ENCODE data around the gene ANXA5.
"Not testable (repeated sequence)": the region's sequence is repeated elsewhere in the genome, so short reads cannot be mapped to it uniquely, and the experiment has no call there.

ANXA5 gene

DNA sequence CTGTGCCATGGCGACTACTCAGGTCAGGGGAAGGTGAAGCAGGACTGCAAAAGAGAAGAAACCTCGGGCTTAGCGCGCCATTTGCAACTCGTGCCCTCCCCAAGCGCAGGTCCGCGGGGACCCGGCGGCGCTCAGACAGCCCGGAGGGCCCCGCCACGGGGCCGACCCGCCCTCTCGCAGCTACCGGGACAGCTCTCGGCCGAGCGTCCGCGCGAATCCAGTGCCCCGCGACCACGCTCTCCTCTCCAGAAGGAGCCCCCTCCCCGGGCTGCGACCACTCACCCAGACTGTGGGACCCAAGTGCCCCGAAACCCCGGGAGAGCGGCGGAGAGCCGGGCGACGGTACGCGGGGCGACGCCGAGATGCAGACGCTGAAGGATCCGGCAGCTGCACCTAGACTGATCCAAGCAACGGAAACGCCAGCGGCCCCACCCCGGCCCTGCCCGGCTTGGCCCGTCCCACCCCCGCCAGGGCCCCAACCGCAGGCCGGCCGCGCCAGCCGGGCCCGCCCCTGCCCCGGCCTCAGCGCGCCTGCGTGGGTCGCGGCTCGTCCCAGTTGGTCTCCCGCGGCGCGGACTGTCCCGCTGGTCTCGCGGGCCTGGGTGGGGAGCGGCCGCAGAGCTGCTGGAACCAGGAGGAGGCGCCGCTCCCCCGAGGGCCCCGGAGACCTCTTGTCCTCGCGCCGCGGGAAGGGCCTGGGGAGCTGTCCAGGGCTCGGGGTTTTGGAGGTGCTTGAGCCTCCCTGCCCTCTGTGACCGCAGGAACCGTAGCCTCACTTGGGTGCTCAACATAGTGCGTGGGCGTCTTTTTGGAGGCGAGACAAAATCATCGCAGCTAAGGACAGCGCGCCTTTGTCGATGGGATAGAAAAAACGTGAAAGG, at the start of gene ANXA5:
TSS of gene ANXA5 (minus strand) at position 400 of the 881 bp plus-strand sequence. CDS start at position 9, 391 bp downstream.
- peak; percentile 69 for DNase-seq

DNA sequence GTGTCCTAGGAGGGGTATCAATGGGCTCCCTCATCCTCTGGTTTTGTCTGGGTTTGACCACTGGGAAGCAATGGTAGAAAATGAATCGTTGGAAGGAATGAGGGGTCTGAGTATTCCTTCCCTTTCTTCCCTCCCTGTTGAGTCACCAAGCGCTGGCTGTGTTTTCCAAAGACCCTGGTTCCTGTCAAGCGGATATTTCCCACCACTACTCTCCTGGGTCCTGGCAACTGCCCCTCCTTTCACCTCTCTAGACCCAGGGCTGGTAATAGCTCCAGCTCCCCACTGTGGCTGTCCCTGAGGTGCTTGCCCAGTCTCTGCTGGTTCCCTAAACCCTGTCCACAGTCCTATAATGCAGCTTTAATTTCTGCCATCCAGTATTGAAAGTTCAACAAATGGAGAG, 46.0 kb upstream of the ANXA5 start:
- DNase-seq: no peak

DNA sequence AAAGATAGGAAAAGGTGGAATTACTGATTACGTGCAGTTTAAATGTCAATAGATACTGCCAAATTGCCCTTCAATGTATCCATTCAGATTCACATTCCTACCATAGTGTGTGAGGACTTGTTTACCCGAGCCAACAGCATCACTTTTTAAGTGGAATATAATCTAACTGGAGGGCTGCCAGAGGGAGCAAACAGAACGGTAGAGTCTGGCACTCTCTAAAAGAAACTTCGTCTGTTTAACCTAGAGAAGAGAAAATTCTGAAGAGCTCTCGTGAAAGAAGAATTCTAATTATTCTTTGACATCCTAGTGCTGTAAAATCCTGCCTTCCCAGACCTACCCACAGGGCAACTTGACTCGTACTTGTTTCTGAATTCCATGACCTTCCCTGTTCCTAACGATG, 45.0 kb upstream of the ANXA5 start:
- DNase-seq: no peak

DNA sequence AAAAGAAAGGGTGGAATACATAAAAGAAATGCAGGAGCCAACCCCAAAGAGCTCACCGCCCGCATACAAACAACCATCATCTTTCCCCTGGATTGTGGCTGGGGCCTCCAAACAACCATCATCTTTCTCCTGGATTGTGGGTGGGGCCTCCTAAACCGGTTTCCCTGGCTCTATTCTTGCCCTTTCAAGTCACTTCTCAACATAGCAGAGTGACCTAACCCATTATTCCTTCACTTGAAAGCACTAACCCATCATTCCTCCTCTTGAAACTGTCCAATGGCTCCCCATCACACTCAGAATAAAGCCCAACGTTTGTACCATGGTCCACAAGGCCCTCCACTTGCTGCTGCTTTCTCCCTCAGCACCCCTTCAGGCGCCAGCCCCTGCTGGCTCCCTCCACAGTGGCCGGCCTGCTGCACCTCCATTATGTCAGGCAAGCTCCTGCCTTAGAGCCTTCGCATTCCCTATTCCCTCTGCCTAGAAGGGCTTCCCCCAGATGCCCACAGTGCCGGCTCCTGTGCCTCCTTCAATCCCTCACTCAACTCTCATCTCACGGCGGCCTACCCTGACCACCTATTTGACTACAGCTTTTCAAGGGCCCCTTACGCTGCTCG, 44.1 kb upstream of the ANXA5 start:
- DNase-seq: no peak

DNA sequence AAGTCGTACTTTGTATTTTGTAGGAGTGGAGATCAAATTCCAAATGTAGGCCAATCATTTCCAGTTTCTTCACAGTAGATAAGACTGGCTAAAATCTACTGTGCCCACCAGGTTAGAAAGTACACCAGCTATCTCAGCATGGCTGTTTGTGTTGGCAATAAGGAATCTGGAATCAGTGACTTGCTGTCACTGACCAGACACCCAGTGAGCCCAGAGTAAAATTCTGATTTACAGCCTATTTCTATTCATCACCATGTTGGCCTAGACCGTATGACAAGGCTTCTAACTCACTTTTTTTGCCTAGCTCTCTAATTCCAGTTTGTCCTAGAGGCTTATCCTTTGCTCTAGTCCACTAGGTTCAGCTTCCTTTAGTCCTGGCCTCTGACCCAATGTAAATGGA, 42.8 kb upstream of the ANXA5 start:
- no peak for DNase-seq

DNA sequence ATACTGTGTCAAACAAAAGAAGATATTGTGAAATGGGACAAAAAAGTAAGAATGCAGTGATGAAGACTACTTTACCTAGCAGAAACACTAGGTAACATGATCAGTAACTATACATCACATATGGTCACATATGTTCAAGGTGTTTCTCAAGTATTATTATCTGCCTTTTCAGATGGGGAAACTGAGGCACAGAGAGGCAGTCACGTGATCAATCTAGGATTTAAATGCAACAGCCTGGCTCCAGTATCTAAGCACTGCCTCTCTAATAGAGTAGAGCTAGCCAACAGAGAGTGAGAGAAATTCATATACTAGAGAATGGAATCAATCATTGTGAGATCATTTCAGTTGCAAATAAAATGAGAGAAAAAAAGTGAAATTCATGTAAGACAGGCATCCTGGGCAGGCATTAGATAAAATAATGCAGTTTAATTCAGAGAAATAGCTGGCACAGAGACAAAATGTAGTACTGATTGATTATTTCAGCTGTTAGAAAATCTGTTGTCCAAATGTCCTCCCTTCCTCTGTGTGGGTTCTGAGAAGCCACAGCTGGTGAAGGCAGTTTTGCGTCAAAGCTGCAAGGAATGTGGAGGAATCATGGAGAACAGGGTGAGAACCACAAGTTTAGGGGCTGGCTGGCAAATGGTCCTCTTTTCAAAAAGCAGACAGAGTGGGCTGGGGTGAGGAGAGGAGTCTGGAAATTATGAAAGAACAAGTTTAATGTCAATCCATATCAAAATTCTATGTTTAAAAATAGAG, 42.2 kb upstream of the ANXA5 start:
- DNase-seq: no peak

DNA sequence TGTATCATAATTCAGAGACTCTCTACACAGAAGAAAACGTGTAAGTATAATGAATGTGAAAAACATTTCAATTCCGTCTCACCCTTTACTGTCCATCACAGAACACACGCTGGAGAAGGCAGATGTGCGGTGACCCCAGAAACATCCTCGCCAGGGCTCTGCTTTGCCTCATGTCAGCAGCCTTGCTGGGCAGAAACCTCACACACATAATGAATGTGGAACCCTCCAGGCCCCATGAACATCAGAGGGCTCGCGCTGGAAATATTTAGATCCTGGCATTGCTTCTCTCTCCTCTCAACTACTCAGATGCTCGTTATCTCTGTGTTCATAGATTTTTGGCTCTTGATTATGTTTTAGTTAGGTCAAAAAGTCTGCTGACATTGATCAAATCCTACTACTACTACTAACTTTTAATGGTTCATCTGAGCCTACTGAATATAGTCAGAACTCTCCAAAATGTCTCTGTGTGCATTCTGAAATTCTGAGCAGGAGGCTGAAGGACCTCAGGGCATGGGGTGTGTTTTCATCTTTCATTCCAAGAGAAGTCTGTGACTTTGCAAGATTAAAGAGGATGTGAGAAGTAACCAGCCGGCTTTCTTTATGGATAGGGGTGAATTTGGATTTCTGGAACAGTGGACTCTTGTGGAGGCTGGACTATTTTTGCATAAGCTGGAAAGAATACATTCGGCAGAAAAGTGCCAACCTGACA, 41.2 kb upstream of the ANXA5 start:
- no peak for DNase-seq

DNA sequence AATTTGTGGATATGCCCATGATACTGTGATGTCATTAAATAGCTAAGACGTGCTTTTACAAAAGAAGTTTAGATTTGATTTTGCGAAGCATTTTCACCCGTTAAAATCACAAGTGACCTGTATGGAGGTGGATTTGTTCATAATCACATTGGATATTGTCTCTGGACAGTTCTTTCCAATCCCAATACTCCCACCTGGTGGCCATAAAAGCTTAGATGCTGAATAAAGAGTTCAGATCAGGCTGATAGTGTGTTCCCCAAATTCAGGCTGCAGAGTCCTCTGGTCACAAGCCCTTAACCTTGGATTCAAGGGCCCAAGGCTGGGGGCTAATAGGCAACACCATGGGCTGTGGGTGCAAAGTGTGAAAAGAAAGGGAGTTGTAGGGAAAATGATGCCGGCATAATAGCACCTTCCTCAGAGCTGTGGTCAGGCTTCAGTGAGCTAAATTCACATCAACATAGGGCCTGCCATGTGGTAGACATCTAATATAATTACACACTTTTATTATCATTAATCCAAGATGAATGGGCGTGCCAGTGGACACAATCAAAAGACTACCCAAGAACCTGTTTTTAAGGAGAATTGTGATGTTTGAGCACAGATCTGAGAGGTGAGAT, 40.1 kb upstream of the ANXA5 start:
- no peak for DNase-seq

DNA sequence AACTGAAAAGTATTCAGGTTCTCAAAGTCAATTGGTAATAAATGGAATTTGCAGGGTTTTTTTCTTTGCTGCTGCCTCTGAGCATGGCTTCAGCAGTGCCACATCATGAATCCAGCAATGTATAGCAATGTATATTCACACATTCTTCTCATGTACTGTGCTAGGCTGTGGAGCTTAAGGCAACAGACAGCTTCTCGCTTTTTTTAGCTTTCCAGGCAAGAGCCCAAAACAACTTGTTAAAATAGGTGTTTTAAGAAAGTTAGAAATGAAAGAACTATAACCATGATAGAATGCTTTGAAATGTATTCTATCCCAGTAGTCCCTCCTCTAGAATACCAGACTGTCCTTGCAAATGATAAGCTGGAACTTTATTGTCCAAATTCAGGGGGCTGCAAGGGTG, 37.8 kb upstream of the ANXA5 start:
- DNase-seq: no peak

DNA sequence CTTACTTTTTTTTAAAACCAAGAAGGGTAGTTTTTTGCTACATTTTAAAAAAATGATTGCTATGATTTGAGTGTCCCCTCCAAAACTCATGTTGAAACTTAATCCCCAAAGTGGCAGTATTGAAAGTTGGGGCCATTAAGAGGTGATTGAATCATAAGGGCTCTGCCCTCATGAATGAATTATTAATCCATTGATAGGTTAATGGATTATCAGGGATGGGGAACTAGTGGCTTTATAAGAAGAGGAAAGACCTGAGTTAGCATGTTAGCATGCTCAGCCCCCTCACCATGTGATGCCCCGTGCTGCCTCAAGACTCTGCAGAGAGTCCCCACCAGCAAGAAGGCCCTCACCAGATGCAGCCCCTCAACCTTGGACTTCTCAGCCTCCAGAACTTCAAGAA, 37.2 kb upstream of the ANXA5 start:
- no peak for DNase-seq

DNA sequence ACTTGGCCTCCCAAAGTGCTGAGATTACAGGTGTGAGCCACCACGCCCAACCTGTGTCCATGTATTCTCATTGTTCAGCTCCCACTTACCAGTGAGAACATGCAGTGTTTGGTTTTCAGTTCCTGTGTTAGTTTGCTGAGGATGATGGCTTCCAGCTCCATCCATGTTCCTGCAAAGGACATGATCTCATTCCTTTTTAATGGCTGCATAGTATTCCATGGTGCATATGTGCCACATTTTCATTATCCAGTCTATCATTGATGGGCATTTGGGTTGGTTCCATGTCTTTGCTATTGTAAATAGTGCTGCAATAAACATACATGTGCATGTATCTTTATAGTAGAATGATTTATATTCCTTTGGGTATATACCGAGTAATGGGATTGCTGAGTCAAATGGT, 33.0 kb upstream of the ANXA5 start:
- DNase-seq: not testable (repeated sequence)

DNA sequence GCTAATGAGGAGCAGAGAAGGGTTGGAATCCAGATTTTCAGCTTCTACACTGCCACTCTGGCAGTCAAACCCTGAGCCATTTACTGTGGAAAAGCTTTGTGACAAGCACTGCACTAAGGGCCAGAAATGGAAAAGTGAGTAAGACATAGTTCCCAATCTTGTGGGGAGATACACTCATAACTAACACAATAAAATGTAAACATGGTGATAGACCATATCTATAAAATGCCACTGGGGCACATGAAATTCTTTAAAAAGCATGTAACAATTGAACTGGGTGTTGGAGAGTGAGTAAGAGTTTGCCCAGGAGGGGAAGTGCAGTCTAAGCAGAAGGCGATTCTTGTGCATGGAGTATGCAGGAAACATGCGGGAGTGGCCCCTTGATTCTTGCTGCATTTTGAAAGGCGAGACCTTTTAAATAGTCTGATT, 32.0 kb upstream of the ANXA5 start:
- DNase-seq: no peak

DNA sequence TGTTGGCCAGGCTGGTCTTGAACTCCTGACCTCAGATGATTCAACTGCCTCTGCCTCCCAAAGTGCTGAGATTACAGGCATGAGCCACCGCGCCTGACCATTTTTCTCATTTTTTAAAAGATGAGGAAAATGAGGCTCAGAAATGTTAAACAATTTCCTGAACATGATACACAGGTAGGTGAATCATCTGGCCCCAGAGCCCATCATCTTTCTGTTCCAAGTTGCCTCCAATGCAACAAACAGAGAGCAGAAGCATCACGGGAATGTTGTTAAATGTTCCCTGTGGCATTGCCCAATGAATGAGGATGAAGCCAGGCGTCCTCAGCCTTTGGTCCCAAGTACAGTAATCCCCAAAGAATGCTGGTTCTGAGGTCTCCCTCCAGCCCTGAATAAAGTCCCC, 31.3 kb upstream of the ANXA5 start:
- DNase-seq: no peak

DNA sequence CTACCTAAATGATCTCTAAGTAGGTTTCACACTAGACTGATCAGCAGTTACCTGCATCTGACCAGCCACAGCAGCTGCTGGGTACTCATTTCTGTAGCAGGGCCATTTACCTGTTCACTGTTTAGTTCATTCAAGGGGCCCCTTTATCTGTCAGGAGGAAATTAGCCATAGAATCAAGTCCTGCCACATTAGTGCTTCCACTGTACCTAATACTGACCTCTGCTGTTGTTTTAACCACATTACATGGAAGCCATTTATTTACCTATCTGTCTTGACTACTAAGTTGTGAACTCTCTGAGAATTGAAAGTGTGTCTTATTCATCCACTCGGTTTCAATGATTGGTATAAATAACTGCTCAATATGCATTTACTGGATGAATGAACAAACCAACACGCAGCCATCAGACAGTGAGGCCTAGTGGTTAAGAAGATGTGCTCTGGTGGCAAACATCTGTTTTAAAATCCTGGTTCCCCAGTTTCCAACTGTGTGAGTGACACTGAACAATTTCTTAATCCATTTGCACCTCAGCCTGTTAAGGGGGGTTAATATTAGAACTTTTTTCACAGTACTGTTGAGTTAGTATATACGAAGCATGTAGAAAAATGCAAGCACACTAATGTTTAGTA, 30.0 kb upstream of the ANXA5 start:
- DNase-seq: peak; percentile 11

DNA sequence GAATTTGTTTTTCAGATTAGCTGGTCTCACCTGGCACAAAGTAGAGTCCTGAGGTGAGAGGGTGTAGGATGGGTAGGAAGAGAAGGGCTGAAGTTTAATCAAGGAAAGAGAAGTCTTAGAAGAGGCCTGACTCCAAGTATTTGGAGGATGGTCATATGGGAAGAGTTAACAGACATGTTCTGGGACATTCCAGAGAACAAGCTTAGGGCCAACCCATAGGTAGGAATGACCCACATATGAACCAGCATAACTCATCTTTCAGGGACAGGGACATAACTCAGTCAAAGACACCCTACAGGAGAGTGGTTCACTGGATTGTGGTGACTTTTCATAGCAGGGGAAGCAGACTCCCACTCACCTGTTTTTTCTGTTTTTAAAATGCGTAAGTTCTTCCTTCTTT, 27.9 kb upstream of the ANXA5 start:
- DNase-seq: no peak

DNA sequence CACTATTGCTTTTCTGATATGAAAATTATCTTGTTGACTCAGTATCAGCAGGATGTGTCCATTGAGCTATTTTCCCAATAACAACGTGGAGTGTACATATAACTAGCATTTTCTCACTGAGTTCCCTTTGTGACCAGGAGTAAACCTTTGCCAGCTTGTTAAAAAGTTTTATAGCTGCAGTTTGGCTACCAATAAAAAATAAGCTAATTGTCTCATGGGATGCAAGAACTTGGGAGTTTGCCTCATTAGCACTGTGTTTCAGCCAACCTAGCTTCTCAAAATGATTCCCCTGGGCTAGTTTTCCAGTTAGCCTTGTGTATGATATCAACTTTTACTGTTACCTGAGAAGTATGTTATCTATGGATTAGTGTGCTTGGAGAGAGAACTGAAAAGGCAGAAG, 24.9 kb upstream of the ANXA5 start:
- no peak for DNase-seq

DNA sequence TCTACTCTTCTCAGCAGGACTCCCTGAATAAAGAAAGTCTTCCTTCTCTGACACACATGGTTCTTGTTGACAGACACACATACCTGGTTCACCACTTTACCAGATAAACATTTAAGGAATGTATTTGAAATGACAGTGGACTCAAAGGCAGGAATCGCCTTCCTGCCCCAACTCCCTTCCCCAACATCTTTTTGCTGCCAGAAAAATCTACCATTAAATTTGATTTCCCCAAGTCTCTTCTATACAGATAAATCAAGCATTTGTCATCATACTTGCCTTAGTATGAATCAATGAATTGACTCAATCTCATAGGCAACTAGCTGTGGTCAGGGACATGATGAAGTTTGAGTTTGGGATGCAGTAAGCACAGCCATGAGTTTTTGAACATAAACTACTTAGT, 23.3 kb upstream of the ANXA5 start:
- no peak for DNase-seq

DNA sequence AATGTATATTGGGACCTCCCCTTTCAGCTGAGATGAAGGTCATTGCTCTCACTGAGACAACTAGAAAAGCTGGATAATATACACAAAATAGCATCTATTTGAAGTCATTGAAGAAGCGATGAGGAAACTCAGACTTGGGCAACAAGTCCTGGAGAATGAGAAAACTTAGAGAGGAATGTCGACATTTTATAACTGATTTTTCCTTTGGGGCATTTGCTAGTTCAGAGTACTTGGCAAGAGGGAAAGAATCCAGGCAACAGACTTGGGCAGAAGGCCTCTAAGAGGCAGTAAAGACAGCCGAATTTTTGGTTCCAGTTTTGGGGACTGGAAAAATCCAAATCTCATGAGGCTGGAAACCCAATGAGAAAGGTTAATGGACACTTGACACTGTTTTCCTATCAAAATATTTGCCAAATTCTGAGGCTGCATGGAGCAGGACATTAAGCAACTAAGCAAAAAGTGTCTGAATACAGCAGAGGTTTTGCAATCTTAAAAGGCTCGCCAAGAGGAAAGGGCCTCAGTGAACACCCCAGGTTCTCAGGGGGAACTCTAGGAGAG, 21.0 kb upstream of the ANXA5 start:
- DNase-seq: no peak

DNA sequence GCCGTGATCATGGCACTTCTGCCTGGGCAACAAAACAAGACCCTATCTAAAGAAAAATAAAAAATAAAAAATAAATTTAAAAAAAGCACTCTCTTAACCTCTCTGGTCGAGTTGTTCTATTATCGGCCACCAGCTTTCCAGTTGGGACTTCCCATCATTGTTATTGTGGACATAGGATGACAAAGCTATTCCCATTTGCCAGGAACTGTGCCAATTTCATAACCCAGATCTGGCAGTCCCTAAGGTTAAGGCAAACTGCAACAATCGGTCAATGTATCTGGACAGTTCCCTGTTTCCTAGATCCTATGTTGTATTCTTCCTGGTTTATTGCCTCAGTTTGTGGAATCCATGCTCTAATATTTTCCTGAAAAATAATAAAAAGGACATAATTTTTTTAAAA, 17.8 kb upstream of the ANXA5 start:
- DNase-seq: no peak

DNA sequence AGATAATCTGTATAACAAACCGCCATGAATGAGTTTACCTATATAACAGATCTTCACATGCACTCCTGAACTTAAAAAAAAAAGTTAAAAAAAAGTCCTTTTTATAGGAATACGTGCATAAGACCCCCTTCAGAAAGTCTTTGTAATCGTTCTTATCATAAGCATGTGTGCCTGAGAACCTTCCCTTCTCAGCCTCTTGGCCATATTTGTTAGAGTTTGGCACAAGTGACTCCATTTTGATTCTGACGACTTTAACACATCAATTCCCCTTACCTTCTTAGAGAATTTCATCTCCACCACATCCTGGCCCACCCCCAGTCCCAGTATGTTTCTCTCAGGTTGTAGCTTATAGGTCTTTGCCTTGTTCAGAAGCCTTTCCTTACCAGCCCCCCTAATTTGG, 16.0 kb upstream of the ANXA5 start:
- DNase-seq: no peak

DNA sequence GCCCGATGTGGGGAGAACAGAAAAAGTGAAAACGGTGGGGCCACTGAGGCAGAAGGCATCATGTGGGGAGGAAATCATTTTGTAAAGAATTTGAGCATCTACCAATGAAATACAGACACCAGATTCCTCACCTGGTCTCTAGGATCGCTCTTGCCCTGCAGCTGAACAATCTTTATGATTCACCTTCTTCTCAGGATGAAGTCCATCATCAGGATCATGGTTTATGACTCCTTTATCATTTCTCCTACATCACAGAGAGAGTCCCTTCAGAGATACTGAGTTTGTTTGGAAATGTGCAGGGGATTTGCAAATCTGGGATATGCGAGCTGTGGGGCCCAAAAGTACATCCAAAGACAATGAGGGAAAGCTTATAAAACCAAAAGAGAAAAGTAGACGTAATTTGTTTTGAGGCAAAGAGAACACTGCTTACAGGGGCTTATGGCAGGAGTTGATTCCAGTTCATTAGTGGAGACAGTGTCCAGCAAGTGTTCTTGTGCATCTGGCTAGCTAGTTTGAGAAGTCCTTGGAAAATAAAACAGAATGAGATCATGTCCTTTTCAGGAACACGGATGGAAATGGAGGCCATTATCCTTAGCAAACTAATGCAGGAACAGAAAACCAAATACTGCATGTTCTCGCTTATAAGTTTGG, 15.3 kb upstream of the ANXA5 start:
- DNase-seq: no peak

Data from activated naive CD4-positive, alpha-beta T cell treated with Interleukin-2 at 50 U/mL for 16 hours (primary cell).